K562 (cell line): ENCODE measurements around the gene GMDS. TPM values are rescaled to one million over a fixed set of nuclear protein-coding genes. Genes with fewer than 3 reads are reported as not detected.
A peak's percentile ranks its signal among the peaks of the same experiment; 100 is the strongest.

ENCODE experiments used
- ATF3 ChIP-seq, 2 experiments: fragments of 450-650 bp in 1 of 2; sonication (generic) in 1 of 2; formaldehyde crosslinking in 1 of 2; IDR thresholded peaks in 1 of 2; conservative IDR thresholded peaks in 1 of 2; 2 replicates each; pipeline versions ENCODE4 v1.6.1 to v1.8.1; 2016 to 2023; ENCODE audit warnings: mild to moderate bottlenecking in 2 of 2, moderate library complexity in 2 of 2, inconsistent platforms in 1 of 2, missing genetic modification reagents in 1 of 2
- CBFA2T2 ChIP-seq: fragments of 450-650 bp; conservative IDR thresholded peaks from 2 replicates; pipeline ENCODE4 v1.6.1; 2017; ENCODE audit warnings: mild to moderate bottlenecking
- CXXC5 ChIP-seq: fragments of 250-450 bp; sonication (Bioruptor Pico); IDR thresholded peaks from 2 replicates; pipeline ENCODE4 v1.8.0; 2022; ENCODE audit warnings: inconsistent platforms, mild to moderate bottlenecking, moderate library complexity
- FOXA3 ChIP-seq, 2 experiments: fragments of 450-650 bp in 1 of 2; sonication (generic) in 1 of 2; formaldehyde crosslinking; IDR thresholded peaks in 1 of 2; conservative IDR thresholded peaks in 1 of 2; 2 replicates each; pipeline versions ENCODE4 v1.4.0 to v1.8.0; 2020 to 2022; ENCODE audit warnings: mild to moderate bottlenecking in 2 of 2, missing genetic modification reagents in 1 of 2
- GATA2 ChIP-seq: sonication (generic); formaldehyde crosslinking; IDR thresholded peaks from 2 replicates; pipeline ENCODE4 v1.4.0; 2020; ENCODE audit warnings: mild to moderate bottlenecking, missing genetic modification reagents
- MAZ ChIP-seq, 2 experiments: fragments of 450-650 bp in 1 of 2; sonication (generic) in 1 of 2; formaldehyde crosslinking; IDR thresholded peaks in 1 of 2; conservative IDR thresholded peaks in 1 of 2; 2 replicates each; pipeline versions ENCODE4 v1.4.0 to v1.5.0; 2020; ENCODE audit warnings: mild to moderate bottlenecking in 1 of 2, missing genetic modification reagents in 1 of 2
- MGA ChIP-seq: fragments of 450-650 bp; IDR thresholded peaks from 2 replicates; pipeline ENCODE4 v1.6.1; 2016; ENCODE audit warnings: mild to moderate bottlenecking, moderate library complexity
- TRIM24 ChIP-seq, 2 experiments: fragments of 450-650 bp; IDR thresholded peaks; 2 replicates each; pipeline ENCODE4 v1.6.1; 2016
- ZKSCAN8 ChIP-seq: fragments of 200-800 bp; sonication (Bioruptor generic); IDR thresholded peaks from 2 replicates; pipeline ENCODE4 v1.6.1; 2016; ENCODE audit warnings: missing genetic modification characterization, missing compliant biosample characterization
- polyA plus RNA-seq, 8 experiments: library from polyadenylated mRNA; depleted of rRNA in 4 of 8; stranded (reverse) in 5 of 8; unstranded in 3 of 8; fragments of >200 nt; fragmentation: Nextera tagmentation in 2 of 8; fragmentation: Illumina TruSeq in 1 of 8; extraction: Ambion mirVana in 2 of 8; extraction: Trizol in 1 of 8; gene quantifications; 2 replicates each; pipeline versions ENCODE4 v1.2.1 to v1.2.3, GENCODE V29; 2011 to 2014; ENCODE audit warnings: inconsistent platforms in 1 of 8, missing spikeins in 1 of 8
- total RNA-seq, 7 experiments: library from RNA; depleted of rRNA in 6 of 7; stranded (reverse); fragments of >200 nt in 6 of 7; fragmentation: Illumina TruSeq in 2 of 7; extraction: Trizol in 2 of 7; gene quantifications; 2 replicates each; pipeline versions ENCODE4 v1.2.1 to v1.2.3, GENCODE V29; 2011 to 2021; ENCODE audit warnings: low replicate concordance in 1 of 7
- TF ChIP-seq, protein P1 (sequence below): sonication (generic); formaldehyde crosslinking; IDR thresholded peaks from 2 replicates; pipeline ENCODE4 v1.8.0; 2022; ENCODE audit warnings: missing genetic modification reagents, mild to moderate bottlenecking, moderate library complexity, borderline replicate concordance

GMDS gene
- total and polyA plus RNA-seq, 9 of the 15 experiments (the other 6 are each of a cell fraction or from before 2014, with no cell fraction given), result 0.48 to 31.8 (median 13.4) TPM

- TF ChIP-seq TRIM24 (IDR thresholded peaks at IDR 0.05) (peak in 1 of 2 experiments; percentile 20; a peak in 1 of 4 replicates), CBFA2T2 (0 out of 2 replicates have a peak, but pooled peaks have one; percentile 25), CXXC5 (CRISPR knock-in tag) (peak; percentile 32; the same call in 1 of the 2 replicates), ZKSCAN8 (CRISPR knock-in tag) (peak; percentile 39; the same call in 1 of the 2 replicates), GATA2 (CRISPR knock-in tag) (0 out of 2 replicates have a peak, but pooled peaks have one; percentile 27), MGA (no peak), ATF3 (IDR thresholded peaks at IDR 0.05) (peak; percentile 24; the same call in 1 of the 2 replicates), ATF3 (CRISPR knock-in tag; conservative IDR thresholded peaks at IDR 0.05) (no peak), FOXA3 (CRISPR knock-in tag; conservative IDR thresholded peaks at IDR 0.05 in 1 of 2, IDR thresholded peaks at IDR 0.05 in 1 of 2) (0 out of 4 replicates have a peak, but pooled peaks of 1 of the 2 experiments have one; percentile 16), MAZ (CRISPR knock-in tag; conservative IDR thresholded peaks at IDR 0.05 in 1 of 2, IDR thresholded peaks at IDR 0.05 in 1 of 2) (0 out of 4 replicates have a peak, but pooled peaks of 1 of the 2 experiments have one; percentile 21)
- TF ChIP-seq, protein P1, sequence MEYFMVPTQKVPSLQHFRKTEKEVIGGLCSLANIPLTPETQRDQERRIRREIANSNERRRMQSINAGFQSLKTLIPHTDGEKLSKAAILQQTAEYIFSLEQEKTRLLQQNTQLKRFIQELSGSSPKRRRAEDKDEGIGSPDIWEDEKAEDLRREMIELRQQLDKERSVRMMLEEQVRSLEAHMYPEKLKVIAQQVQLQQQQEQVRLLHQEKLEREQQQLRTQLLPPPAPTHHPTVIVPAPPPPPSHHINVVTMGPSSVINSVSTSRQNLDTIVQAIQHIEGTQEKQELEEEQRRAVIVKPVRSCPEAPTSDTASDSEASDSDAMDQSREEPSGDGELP (CRISPR knock-in tag), result peak; percentile 86
- TF ChIP-seq, all 486 proteins: peak for 18
Observed at GRCh38 chr6:2124260-2124709, 121.1 kb downstream of the GMDS start (continued).
